KOPT-K1 (cell line): ENCODE measurements around the gene CYTH4.

Experiments used
- H3K27ac ChIP-seq: fragments of 200-600 bp; sonication (generic); 2 replicates; pipeline ENCODE4 v1.5.1; 2016; ENCODE audit warnings: antibody characterized with exemption, mild to moderate bottlenecking, low read depth, low read length; ENCODE audit not compliant: poor library complexity, severe bottlenecking
- H3K36me3 ChIP-seq: fragments of 200-600 bp; sonication (generic); 2 replicates; pipeline ENCODE4 v1.5.1; 2017; ENCODE audit warnings: antibody characterized with exemption, mild to moderate bottlenecking, low read length, moderate library complexity; ENCODE audit not compliant: insufficient read depth
- H3K9me3 ChIP-seq: fragments of 200-600 bp; sonication (generic); 2 replicates; pipeline ENCODE4 v1.5.1; 2017; ENCODE audit warnings: antibody characterized with exemption, low read length, mild to moderate bottlenecking; ENCODE audit not compliant: insufficient read depth, poor library complexity, severe bottlenecking

Gene CYTH4

GRCh38 chr22:37302674-37303555, 20.6 kb downstream of the CYTH4 start:
- no peak overlapping the region for H3K27ac ChIP-seq
- H3K36me3 ChIP-seq = no peaks in the 10 kb centered on the region

GRCh38 chr22:37303821-37304274, 21.5 kb downstream of the CYTH4 start:
- Histone ChIP-seq H3K9me3 (no peaks in the 10 kb centered on the region), H3K27ac (peak overlapping the region; percentile 12), H3K36me3 (no peaks in the 10 kb centered on the region)

More at GRCh38 chr22:37302674-37303555, 20.6 kb downstream of the CYTH4 start:
- H3K9me3 ChIP-seq = no peaks in the 10 kb centered on the region

- Histone ChIP-seq H3K27ac (no peak overlapping the region), H3K36me3 (no peaks in the 10 kb centered on the region), H3K9me3 (no peaks in the 10 kb centered on the region)
These were observed 22.5 kb downstream of the CYTH4 start for GRCh38 chr22:37304595-37305343.

- Histone ChIP-seq H3K9me3 (no peaks in the 10 kb centered on the region), H3K27ac (peak overlapping the region; percentile 73), H3K36me3 (no peaks in the 10 kb centered on the region)
These were observed 23.6 kb downstream of the CYTH4 start for GRCh38 chr22:37305887-37306286.

- Histone ChIP-seq H3K36me3 (no peaks in the 10 kb centered on the region), H3K9me3 (no peaks in the 10 kb centered on the region), H3K27ac (peak overlapping the region; percentile 73)
These were observed 24.2 kb downstream of the CYTH4 start for GRCh38 chr22:37306494-37306829.

GRCh38 chr22:37308385-37309200, 26.3 kb downstream of the CYTH4 start:
- Histone ChIP-seq H3K36me3 (no peaks in the 10 kb centered on the region), H3K9me3 (no peaks in the 10 kb centered on the region), H3K27ac (peak overlapping the region; percentile 73)

GRCh38 chr22:37309211-37310074, 27.1 kb downstream of the CYTH4 start:
- Histone ChIP-seq H3K27ac (peak overlapping the region; percentile 60), H3K36me3 (no peaks in the 10 kb centered on the region), H3K9me3 (no peaks in the 10 kb centered on the region)

GRCh38 chr22:37310075-37310606, 27.8 kb downstream of the CYTH4 start:
- Histone ChIP-seq H3K36me3 (no peaks in the 10 kb centered on the region), H3K9me3 (no peaks in the 10 kb centered on the region), H3K27ac (peak overlapping the region; percentile 60)

- Histone ChIP-seq H3K27ac (no peak overlapping the region), H3K36me3 (no peaks in the 10 kb centered on the region), H3K9me3 (no peaks in the 10 kb centered on the region)
These were observed 28.7 kb downstream of the CYTH4 start for GRCh38 chr22:37310815-37311595.

- Histone ChIP-seq H3K36me3 (no peaks in the 10 kb centered on the region), H3K27ac (no peak overlapping the region), H3K9me3 (no peaks in the 10 kb centered on the region)
These were observed 29.5 kb downstream of the CYTH4 start for GRCh38 chr22:37311761-37312312.

- H3K9me3 ChIP-seq = no peaks in the 10 kb centered on the region
- H3K27ac ChIP-seq = no peak overlapping the region
- H3K36me3 ChIP-seq = no peaks in the 10 kb centered on the region
These were observed 30.4 kb downstream of the CYTH4 start for GRCh38 chr22:37312549-37313183.

- no peaks in the 10 kb centered on the region for H3K9me3 ChIP-seq
- no peak overlapping the region for H3K27ac ChIP-seq
- H3K36me3 ChIP-seq = no peaks in the 10 kb centered on the region
These were observed 31.3 kb downstream of the CYTH4 start for GRCh38 chr22:37313376-37314314.
